Progenitor cell of endocrine pancreas (in vitro differentiated cells): Measurements from ENCODE around the gene ZBTB16. TPM values are rescaled to one million over a fixed set of nuclear protein-coding genes. Genes with fewer than 3 reads are reported as not detected.
A peak's percentile ranks its signal among the peaks of the same experiment; 100 is the strongest.

ENCODE experiments used
- DNase-seq: peaks from one replicate; pipeline ENCODE4 v3.0.0; 2021; ENCODE audit warnings: low spot score; ENCODE audit not compliant: unreplicated experiment
- H3K27ac Mint-ChIP-seq: 2 replicates; pipeline ENCODE4 v1.8.0; 2021; ENCODE audit warnings: mild to moderate bottlenecking, moderate library complexity, mixed read lengths
- H3K27me3 Mint-ChIP-seq: 2 replicates; pipeline ENCODE4 v1.8.0; 2021; ENCODE audit warnings: mixed read lengths
- H3K36me3 Mint-ChIP-seq: 2 replicates; pipeline ENCODE4 v1.8.0; 2022; ENCODE audit warnings: mixed read lengths; ENCODE audit not compliant: insufficient read depth
- H3K4me1 Mint-ChIP-seq: 2 replicates; pipeline ENCODE4 v1.8.0; 2021; ENCODE audit warnings: low read depth, mixed read lengths
- H3K4me3 Mint-ChIP-seq: 2 replicates; pipeline ENCODE4 v1.8.0; 2021; ENCODE audit warnings: low read depth, mild to moderate bottlenecking, moderate library complexity, mixed read lengths
- H3K9me3 Mint-ChIP-seq: 2 replicates; pipeline ENCODE4 v1.8.0; 2021; ENCODE audit warnings: low read depth, mixed read lengths
- CTCF ChIP-seq: fragments of 200-600 bp; sonication (generic); IDR thresholded peaks from one replicate; pipeline ENCODE4 v1.5.0; 2021; ENCODE audit warnings: antibody characterized with exemption, mild to moderate bottlenecking; ENCODE audit not compliant: unreplicated experiment
- total RNA-seq: library from RNA; stranded (reverse); gene quantifications from 2 replicates; pipeline ENCODE4 v1.2.1, GENCODE V29; 2021

The ZBTB16 gene
- total RNA-seq, 1 donor from 2014 or later: 29.6 TPM

- Mint-ChIP-seq H3K4me3 (no peak overlapping the region), H3K36me3 (no peaks in the 10 kb centered on the region), H3K9me3 (no peaks in the 10 kb centered on the region), H3K27me3 (no peaks in the 10 kb centered on the region), H3K27ac (no peak overlapping the region), H3K4me1 (peaks cover 29% of the 10 kb centered on the region)
- DNase-seq: no peak
- no peak for TF ChIP-seq CTCF
These were observed 73.5 kb downstream of the ZBTB16 start for GRCh38 chr11:114132944-114133394.

GRCh38 chr11:114133548-114134329 is 74.2 kb downstream of the ZBTB16 start:
- TF ChIP-seq CTCF: peak; percentile 16
- no peaks in the 10 kb centered on the region for H3K36me3 Mint-ChIP-seq
- no peak overlapping the region for H3K4me3 Mint-ChIP-seq
- H3K4me1 Mint-ChIP-seq: peaks cover 24% of the 10 kb centered on the region
- H3K27ac Mint-ChIP-seq: no peak overlapping the region
- no peaks in the 10 kb centered on the region for H3K9me3 Mint-ChIP-seq
- DNase-seq: no peak
- no peaks in the 10 kb centered on the region for H3K27me3 Mint-ChIP-seq

GRCh38 chr11:114134870-114135269 is 75.4 kb downstream of the ZBTB16 start:
- peaks cover 16% of the 10 kb centered on the region for H3K4me1 Mint-ChIP-seq
- no peak for TF ChIP-seq CTCF
- DNase-seq: no peak
- no peak overlapping the region for H3K4me3 Mint-ChIP-seq
- no peak overlapping the region for H3K27ac Mint-ChIP-seq
- no peaks in the 10 kb centered on the region for H3K36me3 Mint-ChIP-seq
- no peaks in the 10 kb centered on the region for H3K27me3 Mint-ChIP-seq
- no peaks in the 10 kb centered on the region for H3K9me3 Mint-ChIP-seq

GRCh38 chr11:114135737-114136151 is 76.2 kb downstream of the ZBTB16 start:
- H3K4me1 Mint-ChIP-seq: peaks cover 12% of the 10 kb centered on the region
- no peak for TF ChIP-seq CTCF

GRCh38 chr11:114136686-114137640 is 77.5 kb downstream of the ZBTB16 start:
- H3K4me1 Mint-ChIP-seq: peaks cover 3% of the 10 kb centered on the region
- no peak for TF ChIP-seq CTCF
- peaks cover 5% of the 10 kb centered on the region for H3K36me3 Mint-ChIP-seq

More at GRCh38 chr11:114135737-114136151, 76.2 kb downstream of the ZBTB16 start:
- Mint-ChIP-seq H3K27me3 (no peaks in the 10 kb centered on the region), H3K27ac (no peak overlapping the region), H3K9me3 (no peaks in the 10 kb centered on the region), H3K36me3 (no peaks in the 10 kb centered on the region), H3K4me3 (no peak overlapping the region)
- DNase-seq: no peak

More at GRCh38 chr11:114136686-114137640, 77.5 kb downstream of the ZBTB16 start:
- H3K27ac Mint-ChIP-seq: no peak overlapping the region
- no peaks in the 10 kb centered on the region for H3K9me3 Mint-ChIP-seq
- no peak overlapping the region for H3K4me3 Mint-ChIP-seq
- H3K27me3 Mint-ChIP-seq: no peaks in the 10 kb centered on the region
- no peak for DNase-seq
